GM21423 (cell line): Measurements from ENCODE around the gene USP4.
"Not testable (repeated sequence)": the region's sequence is repeated elsewhere in the genome, so short reads cannot be mapped to it uniquely, and the experiment has no call there.

ENCODE experiments used
- ATAC-seq: cut with Tn5 transposase; IDR thresholded peaks from one replicate; pipeline ENCODE4 v1.9.1; 2021; ENCODE audit warnings: mild to moderate bottlenecking, moderate library complexity; ENCODE audit not compliant: unreplicated experiment

Gene USP4

DNA sequence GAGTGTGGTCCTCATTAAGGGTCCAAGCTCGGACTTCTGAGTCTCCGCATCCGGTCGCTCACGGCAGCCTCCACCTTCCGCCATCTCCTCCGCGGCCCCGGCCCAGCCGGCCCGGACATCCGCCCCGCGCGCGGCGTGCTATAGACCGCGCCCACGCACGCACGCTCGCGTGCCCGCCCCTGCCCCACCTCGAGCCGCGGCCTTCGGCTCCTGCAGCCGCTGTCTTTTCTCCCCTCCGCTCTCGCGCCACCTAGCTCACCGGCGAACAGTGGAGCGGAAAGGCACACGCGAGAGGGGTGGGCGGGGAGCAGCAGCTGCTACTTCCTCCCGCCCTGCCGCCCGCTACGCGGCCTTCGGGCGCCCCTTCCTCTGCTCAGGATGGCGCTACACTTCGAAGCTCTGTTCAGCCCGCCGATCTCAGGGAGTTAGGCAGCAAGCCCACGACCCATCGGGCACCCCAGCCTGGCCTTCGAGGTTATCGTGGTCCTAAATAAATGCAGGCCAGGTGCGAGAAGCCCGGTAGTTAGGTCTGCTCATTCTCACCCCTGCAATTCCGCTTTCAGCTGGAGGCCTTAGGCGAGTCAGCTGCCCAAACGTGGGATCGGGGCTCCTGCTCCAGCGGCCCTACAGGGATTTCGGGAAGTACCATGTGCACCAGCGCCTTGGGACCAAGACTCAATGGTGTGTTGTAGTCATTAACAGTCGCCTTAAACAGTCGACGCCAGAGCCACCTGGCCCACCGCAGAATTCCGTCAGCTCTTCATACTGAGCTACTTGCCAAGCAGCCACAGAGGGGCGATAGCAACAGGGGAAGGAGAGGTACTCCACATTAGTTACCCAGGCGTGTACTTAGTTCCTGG is at the start of gene USP4:
TSS of gene USP4 (minus strand) at position 113 of the 860 bp plus-strand sequence. CDS start at position 84, 29 bp downstream.
- ATAC-seq = peak; percentile 74

DNA sequence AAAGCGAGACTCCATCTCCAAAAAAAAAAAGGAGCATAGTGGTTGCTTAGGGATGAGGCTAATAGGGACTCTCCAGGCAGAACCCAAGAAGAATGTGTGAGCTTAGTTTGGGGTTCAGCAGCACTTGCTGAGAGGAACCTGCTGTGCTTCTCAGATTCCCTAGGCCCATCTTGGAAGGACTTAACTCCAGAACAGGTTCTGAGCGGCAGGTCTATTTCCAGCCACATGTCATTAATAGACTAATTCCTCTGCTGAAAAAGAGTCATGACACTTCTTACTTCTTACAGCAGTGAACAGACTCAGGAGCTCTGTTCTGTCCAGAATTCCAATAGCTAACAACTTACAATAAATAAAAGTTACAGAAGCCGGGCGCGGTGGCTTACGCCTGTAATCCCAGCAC is 49.4 kb upstream of the USP4 start:
- ATAC-seq = no peak

GRCh38 chr3:49388289-49388820 is 48.5 kb upstream of the USP4 start:
- ATAC-seq = no peak

DNA sequence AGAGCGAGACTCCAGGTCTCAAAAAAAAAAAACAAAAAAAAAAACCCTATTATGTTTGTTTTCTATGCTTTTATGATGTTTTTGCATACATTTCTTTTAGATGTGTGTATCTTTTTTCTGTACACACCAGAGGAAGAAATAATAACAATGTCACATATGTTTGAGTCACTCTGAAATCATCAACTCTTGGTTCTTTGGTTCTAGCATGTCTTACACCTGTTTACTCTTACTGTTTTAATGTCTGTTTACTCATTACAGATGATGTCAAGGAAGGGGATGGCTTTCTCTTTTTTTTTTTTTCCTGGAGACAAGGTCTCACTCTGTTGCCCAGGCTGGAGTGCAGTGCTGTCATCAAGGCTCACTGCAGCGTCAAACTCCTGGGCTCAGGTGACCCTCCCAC is 47.9 kb upstream of the USP4 start:
- no peak for ATAC-seq

DNA sequence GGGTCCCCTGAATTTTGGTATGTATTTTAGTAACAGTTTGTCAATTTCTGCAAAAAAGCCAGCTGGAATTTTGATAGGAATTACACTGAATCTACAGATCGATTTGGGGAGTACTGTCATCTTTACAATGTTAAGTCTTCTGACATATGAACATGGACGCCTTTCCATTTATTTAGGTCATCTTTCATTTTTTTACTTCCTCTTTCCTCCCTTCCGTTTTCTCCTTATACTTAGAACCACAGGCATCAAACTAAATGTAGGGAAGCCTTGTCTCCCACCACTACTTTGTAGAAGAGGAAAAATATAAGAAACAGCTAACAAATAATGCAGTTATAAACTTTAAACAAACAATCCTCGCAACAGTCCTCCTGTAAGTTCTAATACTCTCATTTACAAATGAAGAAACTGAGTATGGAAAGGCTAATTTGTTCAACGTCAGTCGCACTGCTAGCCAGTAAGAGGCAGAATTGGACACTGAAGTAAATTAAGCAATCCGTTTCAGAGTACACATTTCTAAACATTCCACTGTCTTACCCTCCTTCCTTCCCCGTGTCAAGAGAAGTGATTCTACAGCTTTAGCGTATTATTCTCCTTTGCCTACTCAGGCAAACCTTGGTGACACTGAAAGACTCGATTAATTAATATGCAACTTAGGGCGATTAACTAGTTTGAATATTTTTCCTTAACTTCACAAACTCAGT is 46.4 kb upstream of the USP4 start:
- ATAC-seq = no peak

DNA sequence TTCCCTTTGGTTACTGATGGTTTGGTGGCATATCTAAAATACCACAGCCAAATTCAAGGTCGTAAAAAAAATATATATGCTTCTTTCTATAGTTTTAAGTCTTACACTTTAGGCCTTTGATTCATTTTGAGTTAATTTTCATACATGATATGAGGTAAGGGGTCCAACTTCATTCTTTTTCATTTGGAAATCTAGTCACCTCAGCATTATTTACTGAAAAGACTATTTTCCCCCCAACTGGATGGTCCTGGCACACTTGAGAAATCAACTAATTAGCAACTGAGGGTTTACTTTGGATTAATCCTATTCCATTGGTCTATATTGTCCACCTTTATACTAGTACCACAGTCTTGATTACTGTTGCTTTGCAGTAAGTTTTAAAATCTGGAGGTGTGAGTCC is 45.8 kb upstream of the USP4 start:
- no peak for ATAC-seq

- no peak for ATAC-seq
These were observed 43.5 kb upstream of the USP4 start for GRCh38 chr3:49383387-49383786.

DNA sequence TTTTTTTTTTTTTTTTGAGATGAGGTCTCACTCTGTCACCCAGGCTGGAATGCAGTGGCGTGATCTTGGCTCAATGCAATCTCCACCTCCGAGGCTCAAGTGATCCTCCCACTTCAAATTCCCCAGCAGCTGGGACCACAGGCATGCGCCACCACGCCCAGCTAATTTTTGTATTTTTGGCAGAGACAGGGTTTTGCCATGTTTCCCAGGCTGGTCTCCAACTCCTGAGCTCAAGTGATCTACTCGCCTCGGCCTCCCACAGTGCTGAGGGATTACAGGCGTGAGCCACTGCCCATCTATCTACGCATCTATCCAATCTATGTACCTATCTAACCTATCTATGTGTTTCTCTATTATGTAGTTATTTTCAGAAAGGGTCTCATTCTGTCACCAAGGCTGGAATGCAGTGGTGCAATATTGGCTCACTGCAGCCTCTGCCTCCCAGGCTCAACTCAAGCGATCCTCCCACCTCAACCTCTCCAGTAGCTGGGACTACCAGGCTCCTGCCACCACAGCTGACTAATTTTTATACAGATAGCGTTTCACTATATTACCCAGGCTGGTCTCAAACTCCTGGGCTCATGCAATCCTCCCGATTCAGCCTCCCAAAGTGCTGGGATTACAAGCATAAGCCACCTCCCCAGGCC is 38.5 kb upstream of the USP4 start:
- ATAC-seq = no peak

DNA sequence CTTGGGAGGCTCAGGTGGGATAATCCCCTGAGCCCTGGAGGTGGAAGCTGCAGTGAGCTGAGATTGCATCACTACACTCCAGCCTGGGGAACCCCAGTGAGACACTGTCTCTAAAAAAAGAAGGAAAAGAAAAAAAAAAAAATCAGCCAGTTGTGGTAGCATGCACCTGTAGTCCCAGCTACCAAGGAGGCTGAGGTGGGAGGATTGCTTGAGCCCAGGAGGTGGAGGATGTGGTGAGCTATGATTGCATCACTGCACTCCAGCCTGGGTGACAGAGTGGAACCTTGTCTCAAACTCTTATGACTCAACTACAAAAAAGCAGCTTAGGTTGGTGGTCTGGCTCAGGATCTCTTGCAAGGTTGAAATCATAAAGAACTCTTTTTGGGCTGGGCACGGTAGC is 37.6 kb upstream of the USP4 start:
- ATAC-seq = no peak

DNA sequence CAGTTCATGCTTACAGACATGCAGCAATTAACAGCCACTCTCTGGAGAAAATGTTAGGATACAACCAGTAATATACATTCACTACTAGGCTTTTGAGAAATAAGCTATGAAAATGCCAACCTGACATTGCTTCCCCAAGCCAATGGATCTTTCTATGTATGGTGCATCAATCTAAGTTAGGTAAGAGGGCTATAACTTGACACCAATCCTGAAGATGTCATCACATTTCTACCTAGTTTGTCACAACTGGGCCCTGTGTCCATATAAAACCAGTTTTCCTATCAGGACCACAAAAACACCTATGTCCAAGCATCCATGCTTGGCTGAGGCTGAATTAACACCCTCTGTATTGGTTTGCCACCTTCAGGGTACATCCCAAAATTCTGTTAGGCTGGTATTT is 32.1 kb upstream of the USP4 start:
- no peak for ATAC-seq

DNA sequence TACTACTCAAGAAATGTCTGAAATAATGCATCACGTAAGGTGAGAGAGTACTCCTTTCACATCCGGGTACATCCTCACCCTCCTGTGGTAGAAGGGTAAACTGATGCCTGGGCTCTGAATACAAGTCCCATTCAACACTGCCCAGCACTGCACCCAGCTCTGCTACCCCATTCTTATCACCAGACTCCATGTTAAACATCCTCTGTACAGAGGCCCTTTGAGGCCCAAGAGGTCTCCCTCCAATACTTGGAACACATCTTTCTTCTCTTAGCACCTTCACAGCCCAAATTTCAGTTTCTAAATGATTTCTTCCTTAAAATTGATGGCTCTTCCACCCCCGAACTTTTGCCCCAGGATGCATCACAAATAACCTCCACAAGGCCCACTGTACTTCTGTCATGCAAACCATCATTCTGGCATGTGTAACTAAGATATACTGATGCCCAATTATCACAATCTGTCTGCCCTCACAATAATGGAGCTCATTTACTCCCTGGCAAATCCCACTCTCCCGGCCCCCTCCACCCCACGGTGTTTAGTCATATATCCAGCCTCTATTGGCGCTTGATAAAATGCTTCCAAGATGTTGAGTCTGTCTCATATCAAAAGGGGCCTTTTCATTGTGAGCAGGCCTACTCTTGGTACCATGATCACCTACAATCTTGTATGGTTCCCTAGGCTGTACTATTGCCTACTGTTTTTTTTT is 30.9 kb upstream of the USP4 start:
- no peak for ATAC-seq

- ATAC-seq = no peak
These were observed 22.7 kb upstream of the USP4 start for GRCh38 chr3:49362561-49362960.

DNA sequence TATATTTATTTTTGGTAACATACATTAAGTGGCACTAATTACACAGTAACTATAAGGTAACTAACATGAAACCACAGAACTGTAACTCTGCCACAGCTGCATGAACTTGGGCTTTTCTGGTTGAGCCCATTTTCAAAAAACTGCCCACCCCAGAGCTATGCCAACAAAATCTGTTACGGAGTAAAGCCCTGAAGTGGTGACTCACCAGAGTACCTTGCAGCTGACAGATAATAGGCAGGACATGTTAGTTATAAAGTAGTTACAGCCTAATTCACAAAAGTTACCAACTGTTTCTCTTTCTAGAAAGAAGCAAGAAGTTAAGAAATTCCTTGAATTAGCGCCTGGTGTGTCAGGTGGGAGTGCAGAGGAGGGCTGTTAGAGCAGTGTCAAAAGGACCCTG is 19.8 kb upstream of the USP4 start:
- no peak for ATAC-seq

GRCh38 chr3:49358884-49359225 is 19.0 kb upstream of the USP4 start:
- ATAC-seq = no peak

DNA sequence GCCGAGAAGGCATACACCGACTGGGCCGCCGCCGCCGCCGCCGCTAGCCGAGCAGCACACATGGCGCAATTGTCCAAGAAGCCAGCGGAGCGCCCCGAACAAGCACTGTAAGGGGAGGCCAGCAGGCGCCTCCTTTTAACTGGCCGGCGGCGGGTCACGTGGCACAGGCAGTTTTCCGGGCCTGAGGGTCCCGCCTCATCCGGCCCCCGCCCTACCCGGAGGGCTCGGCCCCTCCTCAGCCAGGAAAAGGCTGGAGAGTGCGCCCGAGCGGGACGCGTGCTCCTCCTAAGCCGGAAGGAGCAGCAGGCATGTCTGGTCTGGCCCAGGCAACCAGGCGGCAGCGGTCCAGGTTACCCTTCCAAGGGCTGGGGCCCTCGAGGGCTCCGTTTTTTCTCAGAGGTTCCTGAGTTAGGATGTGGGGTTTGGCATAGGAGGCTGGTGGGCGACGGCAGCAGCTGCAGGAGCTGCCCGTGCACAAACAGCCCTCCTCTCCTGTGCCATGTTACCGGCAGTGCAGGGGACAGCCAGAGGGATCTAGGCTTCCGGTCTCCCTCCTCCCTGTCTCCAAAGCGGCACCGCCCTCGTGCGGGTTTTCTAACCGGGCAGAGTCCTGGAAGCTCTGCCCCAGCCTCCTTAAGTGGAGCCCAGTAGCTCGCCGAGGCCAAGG is 18.5 kb upstream of the USP4 start, which contains the start of gene GPX1:
TSS of gene GPX1 (minus strand) at position 137 of the 667 bp plus-strand sequence. CDS start at position 62, 75 bp downstream.
- ATAC-seq = peak; percentile 80

DNA sequence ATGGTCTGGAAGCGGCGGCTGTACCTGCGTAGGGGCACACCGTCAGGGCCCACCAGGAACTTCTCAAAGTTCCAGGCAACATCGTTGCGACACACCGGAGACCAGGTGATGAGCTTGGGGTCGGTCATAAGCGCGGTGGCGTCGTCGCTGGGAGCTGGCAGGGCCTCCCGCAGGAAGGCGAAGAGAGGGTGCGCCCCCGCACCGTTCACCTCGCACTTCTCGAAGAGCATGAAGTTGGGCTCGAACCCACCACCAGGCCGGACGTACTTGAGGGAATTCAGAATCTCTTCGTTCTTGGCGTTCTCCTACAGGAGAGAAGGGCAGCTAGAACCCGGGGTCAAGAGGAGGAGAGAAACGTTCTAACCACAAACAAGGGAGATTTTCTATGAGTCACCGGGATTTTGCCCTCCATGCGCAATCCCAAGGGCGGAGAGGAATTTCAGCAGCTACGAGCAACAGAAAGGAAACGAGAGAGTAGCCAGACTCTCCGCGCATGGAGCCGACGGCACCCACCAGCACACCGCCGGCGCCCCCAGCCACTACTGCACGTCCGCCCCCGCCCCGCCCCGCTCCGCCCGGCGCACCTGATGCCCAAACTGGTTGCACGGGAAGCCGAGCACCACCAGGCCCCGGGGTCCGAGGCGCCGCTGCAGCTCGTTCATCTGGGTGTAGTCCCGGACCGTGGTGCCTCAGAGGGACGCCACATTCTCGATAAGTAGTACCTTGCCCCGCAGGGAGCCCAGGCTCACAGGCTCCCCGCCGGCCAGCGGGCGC is 17.8 kb upstream of the USP4 start:
- ATAC-seq = peak; percentile 22

GRCh38 chr3:49357095-49357442 is 17.2 kb upstream of the USP4 start:
- not testable (repeated sequence) for ATAC-seq

DNA sequence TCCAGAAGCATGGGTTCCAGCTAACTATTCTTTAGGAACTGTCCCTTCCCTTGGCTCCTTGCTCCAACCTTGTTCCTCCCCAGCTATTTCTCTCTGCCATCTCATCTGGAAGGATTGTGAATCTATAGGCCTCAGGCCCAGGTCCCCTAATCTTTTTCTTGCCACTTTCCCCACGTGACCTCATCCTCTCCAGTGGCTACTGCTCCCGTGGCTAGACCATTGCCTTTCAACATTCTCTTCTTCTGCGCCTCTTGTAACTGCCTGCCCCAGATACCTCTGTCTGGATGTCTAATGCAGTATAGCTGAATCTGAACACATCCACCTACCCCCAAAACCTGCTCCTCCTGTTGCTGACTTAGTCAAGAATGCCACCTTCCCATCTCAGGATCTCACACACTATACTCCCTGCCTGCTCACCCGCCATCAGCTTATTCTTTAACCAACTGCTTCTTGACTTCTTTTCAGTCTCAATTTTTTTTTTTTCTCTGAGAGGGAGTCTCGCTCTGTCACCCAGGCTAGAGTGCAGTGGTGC is 13.1 kb upstream of the USP4 start:
- ATAC-seq = no peak

DNA sequence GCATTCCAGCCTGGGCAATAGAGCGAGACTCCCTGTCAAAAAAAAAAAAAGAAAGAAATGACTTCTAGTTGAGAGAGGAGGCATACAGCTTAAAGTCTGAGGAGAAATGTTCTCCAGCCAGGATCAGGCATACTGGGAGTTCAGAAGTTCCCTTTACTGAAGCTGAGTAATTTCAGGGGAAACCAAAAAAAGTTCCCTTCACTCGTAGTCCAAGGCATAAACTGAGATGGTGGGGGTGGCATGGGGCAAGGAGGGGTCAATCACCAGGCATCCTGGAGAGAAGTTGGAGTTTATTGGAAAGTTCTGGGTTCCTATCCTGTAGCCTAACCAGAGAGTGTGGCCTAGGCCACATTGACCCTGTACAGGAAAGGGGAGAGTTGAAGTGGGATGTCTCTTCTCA is 12.4 kb upstream of the USP4 start:
- ATAC-seq = no peak
